Measurements from ENCODE around the gene MED27. TPM values are rescaled to one million over a fixed set of nuclear protein-coding genes. Genes with fewer than 3 reads are reported as not detected.

The MED27 gene
- total and polyA plus RNA-seq, 7 experiments from 2014 or later: 11.5 to 44.2 (median 25.7) TPM

- POLR2A ChIA-PET: no interaction called here
- CTCF ChIA-PET: no interaction called here
- no peak overlapping the region for H3K4me3 ChIP-seq (ENCODE audit: low read length)
- Mint-ChIP-seq H3K4me3 (no peak overlapping the region), H3K36me3 (peaks cover 0 to 21% (median 0%) of the 10 kb centered on the region in 5 donors), H3K4me1 (peaks cover 16 to 63% (median 53%) of the 10 kb centered on the region in 7 donors), H3K9me3 (peaks cover 0 to 1% (median 0%) of the 10 kb centered on the region in 11 donors), H3K27me3 (no peaks in the 10 kb centered on the region), H3K27ac (no peak overlapping the region)
- no peaks in the 10 kb centered on the region for H3K27me3 ChIP-seq (ENCODE audit: control insufficient read depth in 2 of 2, insufficient read depth in 2 of 2, low read length in 2 of 2)
- DNase-seq (no peak), ATAC-seq (no peak)
- intact Hi-C loops (cut with micrococcal nuclease): no loop called here
- H3K27ac ChIP-seq (ENCODE audit: low read depth, low read length): no peak overlapping the region
- H3K36me3 ChIP-seq (ENCODE audit: control insufficient read depth in 2 of 3, insufficient read depth in 3 of 3, low read length in 3 of 3): no peaks in the 10 kb centered on the region
- no peaks in the 10 kb centered on the region for H3K4me1 ChIP-seq (ENCODE audit: control insufficient read depth in 2 of 2, insufficient read depth in 2 of 2, low read length in 2 of 2)
- H3K9me3 ChIP-seq (ENCODE audit: control insufficient read depth in 2 of 3, low read length in 3 of 3): no peaks in the 10 kb centered on the region
Measured at GRCh38 chr9:132035679-132036078, 44.0 kb downstream of the MED27 start.

GRCh38 chr9:132032238-132032950, 47.3 kb downstream of the MED27 start:
- CTCF ChIA-PET: no interaction called here
- intact Hi-C loops (cut with micrococcal nuclease): no loop called here
- Mint-ChIP-seq H3K27ac (no peak overlapping the region), H3K36me3 (peaks cover 0 to 13% (median 0%) of the 10 kb centered on the region in 5 donors), H3K27me3 (no peaks in the 10 kb centered on the region), H3K4me3 (no peak overlapping the region), H3K4me1 (peaks cover 19 to 78% (median 64%) of the 10 kb centered on the region in 7 donors), H3K9me3 (peaks cover 0 to 1% (median 0%) of the 10 kb centered on the region in 11 donors)
- Histone ChIP-seq H3K4me1 (ENCODE audit: control insufficient read depth in 2 of 2, insufficient read depth in 2 of 2, low read length in 2 of 2) (no peaks in the 10 kb centered on the region), H3K9me3 (ENCODE audit: control insufficient read depth in 2 of 3, low read length in 3 of 3) (no peaks in the 10 kb centered on the region), H3K27me3 (ENCODE audit: control insufficient read depth in 2 of 2, insufficient read depth in 2 of 2, low read length in 2 of 2) (no peaks in the 10 kb centered on the region), H3K4me3 (ENCODE audit: low read length) (no peak overlapping the region), H3K27ac (ENCODE audit: low read depth, low read length) (no peak overlapping the region), H3K36me3 (ENCODE audit: control insufficient read depth in 2 of 3, insufficient read depth in 3 of 3, low read length in 3 of 3) (no peaks in the 10 kb centered on the region)
- POLR2A ChIA-PET: no interaction called here
- DNase-seq (no peak), ATAC-seq (no peak)

DNA sequence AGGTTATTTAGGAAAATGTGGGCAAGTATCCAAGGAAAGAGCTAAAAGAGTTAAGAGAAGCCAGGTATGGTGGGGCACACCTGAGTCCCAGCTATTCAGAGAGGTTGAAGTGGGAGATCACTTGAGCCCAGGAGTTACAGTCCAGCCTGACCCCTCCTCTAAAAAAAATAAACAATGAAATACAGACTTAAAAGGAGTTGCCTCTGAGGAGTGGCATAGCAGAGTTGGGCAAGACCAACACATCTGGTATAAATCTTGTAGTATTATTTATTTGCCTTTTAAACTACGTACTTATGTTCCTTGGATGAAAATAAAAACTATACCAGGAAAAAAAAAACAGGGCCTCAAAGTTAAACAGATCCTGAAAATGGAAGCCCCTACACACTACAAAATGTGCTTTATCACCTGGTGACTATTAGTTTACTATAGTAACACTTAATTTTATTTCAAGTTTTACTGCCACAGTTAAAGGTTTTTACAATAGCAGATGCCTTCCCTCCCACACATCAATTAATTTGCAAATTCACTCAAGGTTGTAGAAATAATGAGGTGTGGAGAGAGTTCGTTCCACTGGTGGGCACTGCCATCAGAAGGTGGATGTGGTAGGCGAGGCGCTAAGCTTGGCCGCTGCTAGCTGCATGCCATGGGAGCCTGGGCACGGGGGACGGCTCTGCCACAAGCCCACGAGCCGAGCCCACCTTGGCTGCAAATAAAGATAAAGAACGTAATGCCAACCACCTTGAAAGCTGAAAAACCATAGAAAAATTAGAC, 48.0 kb downstream of the MED27 start:
- H3K27me3 ChIP-seq (ENCODE audit: control insufficient read depth in 2 of 2, insufficient read depth in 2 of 2, low read length in 2 of 2): no peaks in the 10 kb centered on the region
- H3K4me3 Mint-ChIP-seq: no peak overlapping the region
- intact Hi-C loops (cut with micrococcal nuclease): no loop called here
- no peaks in the 10 kb centered on the region for H3K4me1 ChIP-seq (ENCODE audit: control insufficient read depth in 2 of 2, insufficient read depth in 2 of 2, low read length in 2 of 2)
- H3K27ac Mint-ChIP-seq: peak overlapping the region in 1 of 9 donors; percentile 8
- peaks cover 0 to 1% (median 0%) of the 10 kb centered on the region in 11 donors for H3K9me3 Mint-ChIP-seq
- ATAC-seq (no peak), DNase-seq (no peak)
- CTCF ChIA-PET: no interaction called here
- H3K27ac ChIP-seq (ENCODE audit: low read depth, low read length): no peak overlapping the region
- H3K4me3 ChIP-seq (ENCODE audit: low read length): no peak overlapping the region
- no peaks in the 10 kb centered on the region for H3K27me3 Mint-ChIP-seq
- POLR2A ChIA-PET: no interaction called here
- peaks cover 0 to 13% (median 0%) of the 10 kb centered on the region in 5 donors for H3K36me3 Mint-ChIP-seq
- H3K4me1 Mint-ChIP-seq: peaks cover 19 to 78% (median 61%) of the 10 kb centered on the region in 7 donors
- H3K36me3 ChIP-seq (ENCODE audit: control insufficient read depth in 2 of 3, insufficient read depth in 3 of 3, low read length in 3 of 3): no peaks in the 10 kb centered on the region
- H3K9me3 ChIP-seq (ENCODE audit: control insufficient read depth in 2 of 3, low read length in 3 of 3): no peaks in the 10 kb centered on the region

- POLR2A ChIA-PET: no interaction called here
- DNase-seq (no peak), ATAC-seq (no peak)
- Mint-ChIP-seq H3K27me3 (no peaks in the 10 kb centered on the region), H3K27ac (peak overlapping the region in 3 of 9 donors; percentile 2 to 42 (median 8)), H3K4me1 (peaks cover 19 to 77% (median 59%) of the 10 kb centered on the region in 7 donors), H3K4me3 (no peak overlapping the region), H3K36me3 (peaks cover 0 to 16% (median 0%) of the 10 kb centered on the region in 5 donors), H3K9me3 (peaks cover 0 to 1% (median 0%) of the 10 kb centered on the region in 11 donors)
- CTCF ChIA-PET: no interaction called here
- Histone ChIP-seq H3K27me3 (ENCODE audit: control insufficient read depth in 2 of 2, insufficient read depth in 2 of 2, low read length in 2 of 2) (no peaks in the 10 kb centered on the region), H3K4me3 (ENCODE audit: low read length) (no peak overlapping the region), H3K9me3 (ENCODE audit: control insufficient read depth in 2 of 3, low read length in 3 of 3) (no peaks in the 10 kb centered on the region), H3K27ac (ENCODE audit: low read depth, low read length) (no peak overlapping the region), H3K4me1 (ENCODE audit: control insufficient read depth in 2 of 2, insufficient read depth in 2 of 2, low read length in 2 of 2) (no peaks in the 10 kb centered on the region), H3K36me3 (ENCODE audit: control insufficient read depth in 2 of 3, insufficient read depth in 3 of 3, low read length in 3 of 3) (no peaks in the 10 kb centered on the region)
- intact Hi-C loops (cut with micrococcal nuclease): no loop called here
Measured at GRCh38 chr9:132030626-132031325, 48.9 kb downstream of the MED27 start.

DNA sequence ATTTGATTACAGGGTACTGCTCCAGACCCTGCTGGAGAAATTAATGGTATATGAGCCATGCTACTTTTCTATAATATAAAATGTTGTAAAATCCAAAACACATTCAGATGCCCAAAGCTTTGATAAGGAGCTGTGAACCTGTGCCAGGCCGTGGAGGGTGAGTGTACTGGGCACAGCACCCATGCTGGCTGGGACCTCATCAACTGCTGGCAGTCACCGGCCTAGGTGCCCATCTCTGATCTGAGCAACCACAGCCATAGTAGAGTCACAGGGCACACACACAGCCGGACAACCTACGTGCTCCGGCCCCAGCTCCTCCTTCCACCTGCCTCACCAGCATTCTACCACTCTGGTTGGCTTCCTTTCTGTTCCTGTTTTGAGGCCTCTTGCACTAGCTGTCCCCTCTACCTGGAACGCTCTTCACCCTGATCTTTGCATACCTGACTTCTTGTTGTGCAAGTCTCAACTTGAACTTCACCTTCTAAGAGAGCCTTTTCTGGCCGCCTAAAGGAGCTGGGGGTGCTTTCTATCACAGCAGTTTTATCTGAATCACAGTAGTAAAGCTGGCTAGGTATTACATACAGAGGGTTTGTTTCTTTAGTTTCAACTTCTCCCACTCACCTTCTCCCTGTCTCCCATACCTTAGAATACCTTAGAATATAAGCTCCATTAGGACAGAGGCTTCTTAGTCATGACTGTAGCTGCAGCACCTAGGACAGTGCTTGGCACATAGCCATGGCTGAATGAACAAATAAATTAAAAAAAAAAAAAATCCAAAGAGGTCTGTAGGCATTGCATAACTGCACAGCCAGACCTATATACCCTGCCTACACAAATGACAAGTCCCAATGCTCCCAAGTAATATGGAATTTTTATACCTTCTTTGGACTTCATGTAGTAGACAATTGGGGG, 51.7 kb downstream of the MED27 start:
- H3K27ac ChIP-seq (ENCODE audit: low read depth, low read length): no peak overlapping the region
- H3K36me3 ChIP-seq (ENCODE audit: control insufficient read depth in 2 of 3, insufficient read depth in 3 of 3, low read length in 3 of 3): no peaks in the 10 kb centered on the region
- no peak overlapping the region for H3K4me3 ChIP-seq (ENCODE audit: low read length)
- no peaks in the 10 kb centered on the region for H3K9me3 Mint-ChIP-seq
- H3K27ac Mint-ChIP-seq: no peak overlapping the region
- H3K9me3 ChIP-seq (ENCODE audit: control insufficient read depth in 2 of 3, low read length in 3 of 3): no peaks in the 10 kb centered on the region
- H3K4me3 Mint-ChIP-seq: no peak overlapping the region
- CTCF ChIA-PET: no interaction called here
- ATAC-seq (no peak), DNase-seq (no peak)
- H3K27me3 ChIP-seq (ENCODE audit: control insufficient read depth in 2 of 2, insufficient read depth in 2 of 2, low read length in 2 of 2): no peaks in the 10 kb centered on the region
- intact Hi-C loops (cut with micrococcal nuclease): no loop called here
- peaks cover 11 to 70% (median 40%) of the 10 kb centered on the region in 7 donors for H3K4me1 Mint-ChIP-seq
- POLR2A ChIA-PET: no interaction called here
- H3K4me1 ChIP-seq (ENCODE audit: control insufficient read depth in 2 of 2, insufficient read depth in 2 of 2, low read length in 2 of 2): no peaks in the 10 kb centered on the region
- H3K36me3 Mint-ChIP-seq: peaks cover 0 to 18% (median 6%) of the 10 kb centered on the region in 5 donors
- no peaks in the 10 kb centered on the region for H3K27me3 Mint-ChIP-seq

DNA sequence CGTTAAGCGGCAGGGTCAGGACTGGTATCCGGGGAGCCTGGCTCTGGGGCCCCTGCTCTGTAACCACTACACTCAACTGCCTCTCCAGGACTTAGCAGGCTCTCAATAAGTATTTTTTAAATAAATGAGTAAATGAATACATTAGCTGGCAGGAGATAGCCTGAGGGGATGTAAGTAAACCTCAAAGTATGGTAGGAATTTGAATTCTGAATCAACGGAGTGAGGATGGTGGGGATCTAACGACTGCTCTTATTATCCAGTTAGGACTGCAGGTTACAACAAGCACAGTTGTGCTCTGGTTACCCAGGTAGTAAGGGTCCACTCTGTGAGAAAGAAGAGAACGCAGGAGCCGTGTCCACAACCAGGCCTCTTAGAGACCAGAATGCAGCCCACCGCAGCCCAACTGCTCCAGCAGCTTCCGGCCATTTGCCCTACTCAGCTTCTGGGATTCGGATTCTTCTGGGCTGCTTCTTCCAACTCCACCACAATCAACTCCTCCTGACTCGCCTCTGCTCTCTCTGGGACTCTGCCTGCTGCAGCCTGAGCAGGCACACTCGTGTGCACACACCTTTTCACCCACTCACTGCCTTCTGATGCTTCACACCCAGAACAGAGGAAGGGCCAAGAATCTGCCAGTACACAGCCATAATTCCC, 52.6 kb downstream of the MED27 start:
- intact Hi-C loops (cut with micrococcal nuclease): no loop called here
- Histone ChIP-seq H3K4me3 (ENCODE audit: low read length) (no peak overlapping the region), H3K27me3 (ENCODE audit: control insufficient read depth in 2 of 2, insufficient read depth in 2 of 2, low read length in 2 of 2) (no peaks in the 10 kb centered on the region), H3K36me3 (ENCODE audit: control insufficient read depth in 2 of 3, insufficient read depth in 3 of 3, low read length in 3 of 3) (no peaks in the 10 kb centered on the region), H3K4me1 (ENCODE audit: control insufficient read depth in 2 of 2, insufficient read depth in 2 of 2, low read length in 2 of 2) (no peaks in the 10 kb centered on the region), H3K27ac (ENCODE audit: low read depth, low read length) (no peak overlapping the region), H3K9me3 (ENCODE audit: control insufficient read depth in 2 of 3, low read length in 3 of 3) (no peaks in the 10 kb centered on the region)
- H3K27ac Mint-ChIP-seq: no peak overlapping the region
- peaks cover 0 to 18% (median 6%) of the 10 kb centered on the region in 5 donors for H3K36me3 Mint-ChIP-seq
- no peaks in the 10 kb centered on the region for H3K9me3 Mint-ChIP-seq
- peaks cover 5 to 62% (median 34%) of the 10 kb centered on the region in 7 donors for H3K4me1 Mint-ChIP-seq
- no peak for ATAC-seq
- CTCF ChIA-PET: interaction anchor here (0.8 kb wide), 1 partner anchor 24 kb away, joined by 3 read pairs; no protein-coding TSS in a partner anchor
- H3K27me3 Mint-ChIP-seq: no peaks in the 10 kb centered on the region
- POLR2A ChIA-PET: no interaction called here
- no peak for DNase-seq
- H3K4me3 Mint-ChIP-seq: no peak overlapping the region

Measured in naive thymus-derived CD4-positive, alpha-beta T cell (primary cell).